HepG2 (cell line): ENCODE measurements around the gene TAF1A. TPM values are rescaled to one million over a fixed set of nuclear protein-coding genes. Genes with fewer than 3 reads are reported as not detected.

Source experiments
- ATF7-NPFF ChIP-seq: sonication (generic); formaldehyde crosslinking; IDR thresholded peaks from 2 replicates; pipeline ENCODE4 v1.8.1; 2023; ENCODE audit warnings: mild to moderate bottlenecking, low read depth, missing genetic modification reagents, moderate library complexity
- BRD4 ChIP-seq: sonication (generic); formaldehyde crosslinking; IDR thresholded peaks from 2 replicates; pipeline ENCODE4 v1.4.0; 2020; ENCODE audit warnings: missing genetic modification reagents
- CBFB ChIP-seq: sonication (generic); formaldehyde crosslinking; IDR thresholded peaks from 2 replicates; pipeline ENCODE4 v1.4.0; 2020; ENCODE audit warnings: missing genetic modification reagents
- MAZ ChIP-seq, 2 experiments: sonication (generic) in 1 of 2; formaldehyde crosslinking in 1 of 2; IDR thresholded peaks; 2 replicates each; pipeline versions ENCODE4 v1.5.0 to v1.6.1; 2012 to 2020; ENCODE audit warnings: low read depth in 2 of 2, mild to moderate bottlenecking in 2 of 2, borderline replicate concordance in 1 of 2, improper control_type of control experiment in 1 of 2, low read length in 1 of 2, missing genetic modification reagents in 1 of 2, moderate library complexity in 1 of 2
- MYC ChIP-seq: sonication (generic); formaldehyde crosslinking; IDR thresholded peaks from 2 replicates; pipeline ENCODE4 v1.9.0; 2021; ENCODE audit warnings: missing genetic modification reagents, borderline replicate concordance
- PHB2 ChIP-seq: fragments of 450-650 bp; IDR thresholded peaks from 2 replicates; pipeline ENCODE4 v1.6.1; 2018; ENCODE audit not compliant: partially characterized antibody
- PITX1 ChIP-seq: sonication (generic); formaldehyde crosslinking; IDR thresholded peaks from 2 replicates; pipeline ENCODE4 v1.5.1; 2020; ENCODE audit warnings: mild to moderate bottlenecking, missing genetic modification reagents
- RARG ChIP-seq: sonication (generic); formaldehyde crosslinking; IDR thresholded peaks from 2 replicates; pipeline ENCODE4 v1.4.0; 2020; ENCODE audit warnings: low read depth, mild to moderate bottlenecking, missing genetic modification reagents
- RFXANK ChIP-seq: IDR thresholded peaks from 2 replicates; pipeline ENCODE4 v1.6.1; 2016
- STAT5B ChIP-seq: sonication (generic); formaldehyde crosslinking; IDR thresholded peaks from 2 replicates; pipeline ENCODE4 v1.4.0; 2020; ENCODE audit warnings: missing genetic modification reagents
- THYN1 ChIP-seq: sonication (generic); formaldehyde crosslinking; IDR thresholded peaks from 2 replicates; pipeline ENCODE4 v1.8.1; 2023; ENCODE audit warnings: low read depth, mild to moderate bottlenecking, moderate library complexity, missing genetic modification reagents, borderline replicate concordance
- ZNF234 ChIP-seq: sonication (generic); formaldehyde crosslinking; conservative IDR thresholded peaks from 2 replicates; pipeline ENCODE4 v1.5.1; 2020; ENCODE audit warnings: mild to moderate bottlenecking, missing genetic modification reagents
- ZNF34 ChIP-seq: sonication (generic); formaldehyde crosslinking; IDR thresholded peaks from 2 replicates; pipeline ENCODE4 v1.4.0; 2020; ENCODE audit warnings: mild to moderate bottlenecking, missing genetic modification reagents, borderline replicate concordance
- ZNF431 ChIP-seq: sonication (generic); formaldehyde crosslinking; IDR thresholded peaks from 2 replicates; pipeline ENCODE4 v1.9.0; 2022; ENCODE audit warnings: missing genetic modification reagents, low read depth, mild to moderate bottlenecking, borderline replicate concordance
- ZNF44 ChIP-seq: sonication (generic); formaldehyde crosslinking; IDR thresholded peaks from 2 replicates; pipeline ENCODE4 v1.5.1; 2020; ENCODE audit warnings: mild to moderate bottlenecking, missing genetic modification reagents
- ZNF567 ChIP-seq: sonication (generic); formaldehyde crosslinking; IDR thresholded peaks from 2 replicates; pipeline ENCODE4 v1.8.1; 2023; ENCODE audit warnings: mild to moderate bottlenecking, missing genetic modification reagents, borderline replicate concordance
- ZNF777 ChIP-seq: sonication (generic); formaldehyde crosslinking; IDR thresholded peaks from 2 replicates; pipeline ENCODE4 v1.4.0; 2020; ENCODE audit warnings: missing genetic modification reagents
- ZNF781 ChIP-seq: sonication (generic); formaldehyde crosslinking; IDR thresholded peaks from 2 replicates; pipeline ENCODE4 v1.5.1; 2020; ENCODE audit warnings: borderline replicate concordance, mild to moderate bottlenecking, missing genetic modification reagents; ENCODE audit errors: not compliant biosample characterization
- polyA plus RNA-seq, 8 experiments: library from polyadenylated mRNA; depleted of rRNA in 3 of 8; stranded (reverse) in 7 of 8; unstranded in 1 of 8; fragments of >200 nt; fragmentation: Illumina TruSeq in 4 of 8; extraction: Trizol in 4 of 8; gene quantifications; 2 replicates each; pipeline versions ENCODE4 v1.2.1 to v1.2.3, GENCODE V29; 2011 to 2016; ENCODE audit warnings: low read depth in 4 of 8, missing spikeins in 1 of 8, mixed read lengths in 1 of 8; ENCODE audit not compliant: insufficient read depth in 1 of 8
- total RNA-seq, 5 experiments: library from RNA; depleted of rRNA; stranded (reverse); fragments of >200 nt; fragmentation: Illumina TruSeq; extraction: Trizol; gene quantifications; 2 replicates each; pipeline ENCODE4 v1.2.3, GENCODE V29; 2016; ENCODE audit warnings: low read depth in 1 of 5
- TF ChIP-seq, protein P1 (sequence below): IDR thresholded peaks from 2 replicates; pipeline ENCODE4 v1.6.1; 2012; ENCODE audit warnings: inconsistent platforms
- TF ChIP-seq, protein P2 (sequence below): sonication (generic); formaldehyde crosslinking; IDR thresholded peaks from 2 replicates; pipeline ENCODE4 v1.5.0; 2020; ENCODE audit warnings: missing genetic modification reagents
- TF ChIP-seq, protein P3 (sequence below): sonication (generic); formaldehyde crosslinking; IDR thresholded peaks from 2 replicates; pipeline ENCODE4 v1.4.0; 2020; ENCODE audit warnings: mild to moderate bottlenecking, low read depth, missing genetic modification reagents
- TF ChIP-seq, protein P4 (sequence below): sonication (generic); formaldehyde crosslinking; IDR thresholded peaks from 2 replicates; pipeline ENCODE4 v1.4.0; 2020; ENCODE audit warnings: missing genetic modification reagents; ENCODE audit errors: not compliant biosample characterization

The TAF1A gene
- total and polyA plus RNA-seq, 2 of the 13 experiments (the other 11 are each of a cell fraction or from before 2014, with no cell fraction given) = 3.3 to 10.7 TPM

- TF ChIP-seq ZNF781 (CRISPR knock-in tag) (no peak), ZNF34 (CRISPR knock-in tag) (no peak), RFXANK (CRISPR knock-in tag) (no peak), ATF7-NPFF (CRISPR knock-in tag) (no peak), THYN1 (CRISPR knock-in tag) (no peak), MAZ (IDR thresholded peaks at IDR 0.05; ENCODE audit: borderline replicate concordance, low read depth, low read length) (no peak; the same call in 1 of the 2 replicates), MAZ (CRISPR knock-in tag; IDR thresholded peaks at IDR 0.05; ENCODE audit: low read depth) (no peak; the same call in 1 of the 2 replicates), ZNF234 (no peak), PITX1 (CRISPR knock-in tag) (no peak), RARG (no peak), STAT5B (CRISPR knock-in tag) (no peak), ZNF431 (no peak), MYC (CRISPR knock-in tag) (peak; percentile 55; the same call in 1 of the 2 replicates), ZNF44 (CRISPR knock-in tag) (no peak), ZNF777 (peak; percentile 66; the same call in 1 of the 2 replicates), PHB2 (no peak), BRD4 (CRISPR knock-in tag) (peak; percentile 55; the same call in 1 of the 2 replicates), ZNF567 (no peak), CBFB (CRISPR knock-in tag) (no peak)
- TF ChIP-seq, protein P1, sequence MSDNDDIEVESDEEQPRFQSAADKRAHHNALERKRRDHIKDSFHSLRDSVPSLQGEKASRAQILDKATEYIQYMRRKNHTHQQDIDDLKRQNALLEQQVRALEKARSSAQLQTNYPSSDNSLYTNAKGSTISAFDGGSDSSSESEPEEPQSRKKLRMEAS = peak; percentile 9; the same call in 1 of the 2 replicates
- TF ChIP-seq, protein P2, sequence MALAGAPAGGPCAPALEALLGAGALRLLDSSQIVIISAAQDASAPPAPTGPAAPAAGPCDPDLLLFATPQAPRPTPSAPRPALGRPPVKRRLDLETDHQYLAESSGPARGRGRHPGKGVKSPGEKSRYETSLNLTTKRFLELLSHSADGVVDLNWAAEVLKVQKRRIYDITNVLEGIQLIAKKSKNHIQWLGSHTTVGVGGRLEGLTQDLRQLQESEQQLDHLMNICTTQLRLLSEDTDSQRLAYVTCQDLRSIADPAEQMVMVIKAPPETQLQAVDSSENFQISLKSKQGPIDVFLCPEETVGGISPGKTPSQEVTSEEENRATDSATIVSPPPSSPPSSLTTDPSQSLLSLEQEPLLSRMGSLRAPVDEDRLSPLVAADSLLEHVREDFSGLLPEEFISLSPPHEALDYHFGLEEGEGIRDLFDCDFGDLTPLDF = no peak
- TF ChIP-seq, protein P3, sequence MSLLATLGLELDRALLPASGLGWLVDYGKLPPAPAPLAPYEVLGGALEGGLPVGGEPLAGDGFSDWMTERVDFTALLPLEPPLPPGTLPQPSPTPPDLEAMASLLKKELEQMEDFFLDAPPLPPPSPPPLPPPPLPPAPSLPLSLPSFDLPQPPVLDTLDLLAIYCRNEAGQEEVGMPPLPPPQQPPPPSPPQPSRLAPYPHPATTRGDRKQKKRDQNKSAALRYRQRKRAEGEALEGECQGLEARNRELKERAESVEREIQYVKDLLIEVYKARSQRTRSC (CRISPR knock-in tag) = no peak
- TF ChIP-seq, protein P4, sequence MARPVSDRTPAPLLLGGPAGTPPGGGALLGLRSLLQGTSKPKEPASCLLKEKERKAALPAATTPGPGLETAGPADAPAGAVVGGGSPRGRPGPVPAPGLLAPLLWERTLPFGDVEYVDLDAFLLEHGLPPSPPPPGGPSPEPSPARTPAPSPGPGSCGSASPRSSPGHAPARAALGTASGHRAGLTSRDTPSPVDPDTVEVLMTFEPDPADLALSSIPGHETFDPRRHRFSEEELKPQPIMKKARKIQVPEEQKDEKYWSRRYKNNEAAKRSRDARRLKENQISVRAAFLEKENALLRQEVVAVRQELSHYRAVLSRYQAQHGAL (CRISPR knock-in tag) = no peak
Observed at GRCh38 chr1:222618001-222618879, 28.5 kb upstream of the TAF1A start, which contains the start of gene MIA3 (continued).
